Small intestine (tissue), 7 donors: ENCODE data around the gene ITPR3. TPM values are rescaled to one million over a fixed set of nuclear protein-coding genes. Genes with fewer than 3 reads are reported as not detected.
"Not testable (repeated sequence)": the region's sequence is repeated elsewhere in the genome, so short reads cannot be mapped to it uniquely, and the experiment has no call there.

Source experiments
- DNase-seq, 2 donors: peaks; one replicate each; pipeline versions ENCODE4 v3.0.0 to v3.0.0-alpha.2; 2013
- FAIRE-seq: peaks from 2 replicates; lab custom pipeline; 2012; peaks lifted over from hg19 to GRCh38; lab: Jason Lieb, UNC
- H3K27ac ChIP-seq, 3 donors: one replicate each; pipeline ENCODE4 v1.5.1; 2013; ENCODE audit warnings: low read length in 2 of 3, mild to moderate bottlenecking in 2 of 3, control low read depth in 1 of 3, inconsistent platforms in 1 of 3, low read depth in 1 of 3, moderate library complexity in 1 of 3
- H3K27me3 ChIP-seq, 3 donors: one replicate each; pipeline ENCODE4 v1.6.1; 2013; ENCODE audit warnings: low read length in 3 of 3, inconsistent platforms in 1 of 3; ENCODE audit not compliant: control insufficient read depth in 3 of 3, insufficient read depth in 3 of 3
- H3K36me3 ChIP-seq, 3 donors: one replicate each; pipeline ENCODE4 v1.6.1; 2013; ENCODE audit warnings: low read length in 3 of 3, inconsistent platforms in 1 of 3, low read depth in 1 of 3, mild to moderate bottlenecking in 1 of 3, moderate library complexity in 1 of 3; ENCODE audit not compliant: control insufficient read depth in 3 of 3, insufficient read depth in 2 of 3
- H3K4me1 ChIP-seq, 3 donors: one replicate each; pipeline ENCODE4 v1.6.1; 2013; ENCODE audit warnings: low read length in 2 of 3, inconsistent platforms in 1 of 3, low read depth in 1 of 3, mild to moderate bottlenecking in 1 of 3, moderate library complexity in 1 of 3; ENCODE audit not compliant: control insufficient read depth in 3 of 3, insufficient read depth in 2 of 3
- H3K4me3 ChIP-seq, 3 donors: one replicate each; pipeline ENCODE4 v1.5.1; 2013; ENCODE audit warnings: low read length in 3 of 3, control low read depth in 1 of 3, inconsistent platforms in 1 of 3, low read depth in 1 of 3, mild to moderate bottlenecking in 1 of 3, moderate library complexity in 1 of 3
- H3K9me3 ChIP-seq, 2 donors: one replicate each; pipeline ENCODE4 v1.6.1; 2013; ENCODE audit warnings: low read depth in 1 of 2, low read length in 1 of 2; ENCODE audit not compliant: control insufficient read depth in 2 of 2, insufficient read depth in 1 of 2
- WGBS, 3 donors: extraction: QIAGEN DNeasy Blood & Tissue Kit; methylation state at CpG; one replicate each; pipeline ENCODE4 v1.1.7; 2013; 5-methylcytosine and 5-hydroxymethylcytosine counted together
- polyA plus RNA-seq, 4 donors: library from polyadenylated mRNA; stranded (reverse) in 3 of 4; unstranded in 1 of 4; fragments of 200-250 nt in 3 of 4; fragments of 120-200 nt in 1 of 4; gene quantifications; one replicate each; pipeline versions ENCODE4 v1.2.1 to v1.2.3, GENCODE V29; 2013
- donor health status: healthy with polysubstance abuse.
- donor health status: control.
- donor health status: control.
- donor health status: Bipolar disorder and iron deficiency.
- donor health status: healthy.

The ITPR3 gene
- polyA plus RNA-seq, 4 donors = 51.6 to 62.9 (median 59.1) TPM

DNA sequence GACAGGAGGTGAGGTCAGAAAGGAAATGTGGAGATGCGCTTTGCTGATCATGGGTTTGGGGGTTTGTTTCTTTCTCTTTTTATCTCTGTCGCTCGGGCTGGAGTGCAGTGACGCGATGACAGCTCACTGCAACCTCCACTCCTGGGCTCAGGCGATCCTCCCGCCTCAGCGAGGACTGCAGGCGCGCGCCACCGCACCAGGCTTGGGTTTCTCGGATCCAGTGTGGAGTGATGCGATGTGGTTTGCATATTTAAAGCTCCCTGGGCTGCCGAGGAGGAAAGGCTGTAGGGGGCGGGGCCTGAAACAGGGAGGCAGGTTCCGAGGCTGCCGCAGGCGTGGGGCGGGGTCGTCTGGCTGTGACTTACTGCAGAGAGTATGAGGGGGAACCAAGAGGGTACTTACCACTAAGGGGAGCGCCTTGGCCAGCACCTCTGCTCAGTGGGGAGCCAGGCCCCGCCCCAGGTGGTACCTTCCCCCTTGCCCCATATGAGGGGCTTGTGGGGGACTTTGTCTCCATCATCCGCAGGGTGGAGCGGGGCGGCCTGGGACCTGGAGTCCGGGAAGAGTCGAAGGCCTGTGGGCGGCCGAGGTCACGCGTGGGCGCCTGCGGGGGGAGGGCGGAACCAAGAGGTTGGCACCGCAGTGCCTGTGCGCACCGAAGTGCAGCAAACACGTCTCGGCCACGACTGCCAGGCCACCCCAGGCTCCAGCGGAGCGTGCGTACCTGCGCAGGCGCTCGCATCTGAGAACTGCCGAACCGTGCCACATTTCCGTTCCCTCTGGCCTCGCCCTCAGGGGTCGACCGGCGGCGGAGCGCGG lies 28.3 kb upstream of the ITPR3 start:
- FAIRE-seq (no peak), DNase-seq (peak; percentile 62 to 64)
- peak overlapping the region in 2 of 3 donors; percentile 27 to 40 for H3K4me3 ChIP-seq

DNA sequence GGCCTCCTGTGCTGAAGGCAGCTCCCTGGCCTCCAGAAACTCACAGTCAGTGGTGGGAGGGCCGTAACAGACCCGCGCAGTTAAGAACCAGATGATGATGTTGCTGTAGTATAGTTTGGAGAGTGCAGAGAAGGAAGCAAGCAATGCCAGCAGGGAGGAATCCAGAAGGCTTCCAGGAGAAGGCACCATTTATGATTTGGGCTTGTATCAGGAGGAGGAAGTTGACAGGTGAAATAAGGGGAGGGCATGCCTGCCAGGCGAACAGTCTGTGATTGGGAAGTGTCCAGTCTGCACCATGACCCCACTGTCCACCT lies 27.8 kb upstream of the ITPR3 start:
- Histone ChIP-seq H3K36me3 (peaks cover 0 to 3% (median 0%) of the 10 kb centered on the region in 3 donors), H3K27me3 (no peaks in the 10 kb centered on the region), H3K9me3 (no peaks in the 10 kb centered on the region), H3K4me1 (peaks cover 6 to 44% (median 7%) of the 10 kb centered on the region in 3 donors), H3K4me3 (peak overlapping the region in 2 of 3 donors; percentile 27 to 40), H3K27ac (peak overlapping the region in 2 of 3 donors; percentile 68 to 70)
- WGBS, 3 donors = 11 to 31% (median 13%) methylated on average over 4 of the region's 4 CpGs
- FAIRE-seq (no peak), DNase-seq (no peak)

More for the DNA sequence above, 28.3 kb upstream of the ITPR3 start:
- Histone ChIP-seq H3K36me3 (peaks cover 0 to 3% (median 0%) of the 10 kb centered on the region in 3 donors), H3K27ac (peak overlapping the region in 2 of 3 donors; percentile 68 to 70), H3K4me1 (peaks cover 4 to 44% (median 7%) of the 10 kb centered on the region in 3 donors), H3K27me3 (no peaks in the 10 kb centered on the region), H3K9me3 (no peaks in the 10 kb centered on the region)
- 27 to 32% (median 27%) methylated on average over 51 to 57 of the region's 57 CpGs for WGBS, 3 donors

DNA sequence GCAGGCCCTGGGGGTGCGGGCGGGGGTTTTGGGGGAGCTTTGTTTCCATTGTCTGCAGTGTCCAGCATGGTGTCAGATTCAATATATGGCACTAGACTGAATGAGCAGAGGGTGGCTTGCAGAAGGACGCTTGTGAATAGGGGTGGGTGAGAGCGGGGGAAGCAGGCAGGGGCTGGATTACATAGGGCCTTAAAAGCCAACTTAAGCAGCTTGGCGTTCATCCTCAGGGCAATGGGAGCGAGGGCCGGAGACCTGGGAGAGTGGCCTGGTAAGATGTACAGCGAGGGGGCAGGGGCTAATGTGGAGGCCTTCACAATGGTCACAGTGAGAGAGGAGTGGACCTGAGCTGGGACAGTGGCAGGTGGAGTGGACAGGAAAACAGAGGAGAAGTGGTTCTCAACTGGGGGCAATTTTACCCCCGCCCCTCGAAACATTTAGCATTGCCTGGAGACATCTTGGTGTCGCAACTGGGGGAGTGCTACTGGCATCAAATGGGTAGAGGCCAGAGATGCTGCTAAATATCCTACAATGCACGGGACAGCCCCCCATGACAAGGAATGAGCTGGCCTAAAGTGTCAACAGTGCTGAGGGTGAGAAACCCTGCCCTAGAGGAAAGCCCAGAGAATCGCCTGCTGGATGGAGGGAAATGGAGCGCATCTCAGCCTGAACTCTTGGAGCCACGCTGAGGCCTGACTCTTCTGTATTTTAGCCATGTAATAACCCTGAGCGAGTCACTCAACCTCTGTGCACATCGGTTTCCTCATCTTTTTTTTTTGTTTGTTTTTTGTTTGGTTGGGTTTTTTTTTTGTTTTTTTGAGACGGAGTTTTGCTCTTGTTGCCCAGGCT lies 25.9 kb upstream of the ITPR3 start:
- no peaks in the 10 kb centered on the region for H3K9me3 ChIP-seq
- H3K36me3 ChIP-seq = peaks cover 0 to 3% (median 0%) of the 10 kb centered on the region in 3 donors
- no peaks in the 10 kb centered on the region for H3K27me3 ChIP-seq
- WGBS, 3 donors = 94 to 95% (median 95%) methylated on average over 18 of the region's 18 CpGs
- DNase-seq (no peak), FAIRE-seq (no peak)
- no peak overlapping the region for H3K27ac ChIP-seq
- H3K4me3 ChIP-seq = no peak overlapping the region
- peaks cover 6 to 26% (median 7%) of the 10 kb centered on the region in 3 donors for H3K4me1 ChIP-seq

DNA sequence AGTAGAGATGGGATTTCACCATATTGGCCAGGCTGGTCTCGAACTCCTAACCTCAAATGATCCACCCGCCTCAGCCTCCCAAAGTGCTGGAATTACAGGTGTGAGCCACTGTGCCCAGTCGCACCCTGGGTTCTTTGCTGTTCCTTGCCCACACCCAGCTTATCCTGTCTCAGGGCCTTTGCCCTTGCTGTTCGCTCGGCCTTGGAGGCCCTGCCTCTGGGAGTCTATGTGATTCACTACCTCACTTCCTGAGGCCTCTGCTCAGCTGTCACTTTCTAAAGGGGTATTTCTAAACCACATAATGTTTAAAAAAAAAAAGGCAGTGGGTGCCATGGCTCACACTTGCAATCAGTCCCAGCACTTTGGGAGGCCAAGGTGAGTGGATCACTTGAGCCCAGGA lies 24.2 kb upstream of the ITPR3 start:
- Histone ChIP-seq H3K4me1 (peaks cover 0 to 12% (median 5%) of the 10 kb centered on the region in 3 donors), H3K27ac (peak overlapping the region in 1 of 3 donors; percentile 22)
- not testable (repeated sequence) for H3K9me3 ChIP-seq, H3K4me3 ChIP-seq, H3K27me3 ChIP-seq, H3K36me3 ChIP-seq, FAIRE-seq
- 40 to 75% (median 61%) methylated on average over 4 to 5 of the region's 5 CpGs for WGBS, 3 donors
- peak in 1 of 2 donors; percentile 70 for DNase-seq

DNA sequence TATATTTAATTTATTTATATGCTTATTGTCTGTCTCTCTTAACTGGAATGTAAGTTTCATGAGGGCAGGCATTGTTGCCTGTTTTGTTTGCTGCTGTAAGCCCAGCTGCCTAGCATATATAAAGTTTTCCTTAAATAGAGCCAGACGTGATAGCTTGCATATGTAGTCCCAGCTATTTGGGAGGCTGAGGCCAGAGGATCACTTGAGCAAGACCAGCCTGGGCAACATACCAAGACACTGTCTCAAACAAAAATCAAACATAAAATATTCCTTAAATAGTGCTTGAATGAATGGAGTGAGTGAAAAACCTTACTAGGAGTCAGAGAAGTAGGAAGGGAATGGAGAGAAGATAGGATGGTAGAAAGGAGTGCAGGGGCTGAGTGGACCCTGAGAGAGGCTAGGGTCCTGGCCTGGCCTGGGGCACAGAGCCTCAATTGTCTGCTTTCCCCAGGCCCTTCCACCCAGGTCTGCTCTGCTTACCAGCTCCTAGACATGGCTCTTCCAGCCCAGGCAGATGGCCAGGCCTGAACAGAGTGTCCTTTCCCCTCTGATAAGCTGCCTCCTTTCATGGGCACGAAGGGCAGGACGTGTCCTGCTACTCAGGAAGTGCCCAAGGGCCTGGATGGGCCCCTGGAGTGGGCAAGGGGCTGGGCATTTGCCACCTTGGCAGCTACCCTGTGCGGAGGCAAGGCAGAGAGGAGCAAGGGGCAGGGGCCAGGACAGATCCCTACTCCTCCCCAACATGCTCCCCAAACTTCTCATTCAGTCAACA lies 23.4 kb upstream of the ITPR3 start:
- Histone ChIP-seq H3K36me3 (no peaks in the 10 kb centered on the region), H3K27me3 (no peaks in the 10 kb centered on the region), H3K4me3 (no peak overlapping the region), H3K4me1 (peaks cover 0 to 12% (median 5%) of the 10 kb centered on the region in 3 donors), H3K27ac (peak overlapping the region in 1 of 3 donors; percentile 22), H3K9me3 (no peaks in the 10 kb centered on the region)
- FAIRE-seq (no peak), DNase-seq (peak in 1 of 2 donors; percentile 60)
- WGBS, 3 donors = 46 to 69% (median 52%) methylated on average over 4 of the region's 4 CpGs

DNA sequence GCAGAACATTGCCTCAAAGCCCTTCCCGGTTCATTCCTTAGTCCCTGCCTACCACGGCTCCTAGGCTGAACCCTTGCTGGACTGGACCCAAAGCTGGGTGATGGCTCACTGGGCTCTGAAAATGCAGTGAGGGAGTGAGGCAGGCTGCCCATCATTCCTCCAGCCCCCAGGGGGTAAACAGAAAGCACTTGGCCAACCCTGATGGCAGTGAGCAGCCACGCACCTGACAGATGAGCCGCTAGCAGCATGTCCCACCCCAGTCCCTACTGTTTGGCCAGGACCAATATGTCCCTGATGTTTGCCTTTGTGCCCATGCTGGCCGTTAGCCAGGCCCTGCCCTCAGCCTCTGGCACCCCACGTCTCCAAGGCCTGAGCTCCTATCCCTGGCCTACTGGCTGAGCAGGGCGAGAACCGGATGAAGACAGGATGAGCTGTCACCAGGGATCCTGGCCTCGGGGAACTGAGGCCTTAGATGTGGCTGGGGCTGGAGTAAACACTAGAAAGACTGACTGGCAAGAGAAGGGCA lies 21.6 kb upstream of the ITPR3 start:
- Histone ChIP-seq H3K9me3 (peaks cover 0 to 2% of the 10 kb centered on the region in 2 donors), H3K27me3 (no peaks in the 10 kb centered on the region), H3K4me1 (peaks cover 0 to 12% (median 8%) of the 10 kb centered on the region in 3 donors), H3K36me3 (no peaks in the 10 kb centered on the region), H3K27ac (peak overlapping the region in 1 of 3 donors; percentile 54), H3K4me3 (no peak overlapping the region)
- DNase-seq (peak in 1 of 2 donors; percentile 58), FAIRE-seq (no peak)
- WGBS, 3 donors = 47 to 70% (median 65%) methylated on average over 9 of the region's 9 CpGs

DNA sequence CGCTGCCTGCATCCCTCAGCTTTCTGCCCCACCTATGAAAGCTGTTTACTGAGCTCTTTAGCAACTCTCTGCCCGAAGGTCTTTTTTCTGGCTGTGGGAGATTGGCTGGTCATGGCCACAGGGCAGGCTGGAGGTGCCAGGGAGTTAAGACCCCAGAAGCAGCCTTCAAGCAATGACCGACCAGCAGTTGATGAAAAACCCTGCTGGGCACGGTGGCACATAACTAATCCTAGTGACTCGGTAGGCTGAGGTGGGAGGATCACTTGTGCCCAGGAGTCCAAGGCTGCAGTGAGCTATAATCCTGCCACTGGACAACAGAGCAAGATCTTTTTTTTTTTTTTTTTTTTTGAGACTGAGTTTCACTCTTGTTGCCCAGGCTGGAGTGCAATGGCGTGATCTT lies 20.4 kb upstream of the ITPR3 start:
- 81 to 92% (median 89%) methylated on average over 5 to 6 of the region's 6 CpGs for WGBS, 3 donors
- no peaks in the 10 kb centered on the region for H3K36me3 ChIP-seq
- no peaks in the 10 kb centered on the region for H3K27me3 ChIP-seq
- DNase-seq = no peak
- H3K9me3 ChIP-seq = peaks cover 0 to 4% of the 10 kb centered on the region in 2 donors
- FAIRE-seq = no peak
- no peak overlapping the region for H3K27ac ChIP-seq
- H3K4me1 ChIP-seq = peaks cover 0 to 12% (median 8%) of the 10 kb centered on the region in 3 donors
- H3K4me3 ChIP-seq = no peak overlapping the region
